A549 (cell line): ENCODE data around the gene COG7.

Experiments
- CHD2 ChIP-seq: fragments of 150-350 bp; IDR thresholded peaks from 2 replicates; pipeline ENCODE4 v1.6.1; 2014; ENCODE audit warnings: low read length; ENCODE audit not compliant: partially characterized antibody
- RNF2 ChIP-seq: fragments of 200-600 bp; sonication (generic); IDR thresholded peaks from 2 replicates; pipeline ENCODE4 v1.6.1; 2016; ENCODE audit warnings: low read depth, mild to moderate bottlenecking, antibody characterized with exemption, moderate library complexity, borderline replicate concordance

DNA sequence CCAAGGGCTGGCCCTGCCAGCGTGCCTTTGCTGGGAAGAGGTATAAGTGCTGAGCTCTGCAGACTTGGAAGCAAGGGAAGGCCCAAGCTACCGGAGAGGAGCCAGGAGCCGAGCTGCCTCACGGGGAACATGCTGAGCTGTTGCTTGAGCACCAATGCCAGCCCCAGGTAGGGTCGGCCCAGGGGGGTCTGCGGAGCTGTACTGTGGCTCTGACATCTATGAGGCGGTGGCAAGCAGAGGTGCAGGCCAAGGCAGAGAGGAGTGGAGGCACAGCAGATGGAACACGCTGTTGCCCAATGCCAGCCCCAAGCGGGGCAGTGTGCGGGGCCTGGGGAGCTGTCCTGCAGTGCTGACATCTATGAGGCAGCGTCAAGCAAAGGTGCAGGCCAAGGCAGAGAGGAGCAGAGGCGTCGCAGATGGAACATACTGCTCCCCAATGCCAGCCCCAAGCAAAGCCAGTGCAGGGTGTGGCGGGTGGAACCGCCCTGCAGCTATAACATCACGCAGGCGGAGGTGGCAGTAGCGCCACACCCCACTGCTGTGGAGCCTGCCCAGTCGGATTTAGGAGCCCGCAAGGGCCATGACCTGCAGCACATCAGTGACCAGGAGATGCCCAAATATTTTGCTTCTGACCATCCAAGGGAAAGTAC lies 47.3 kb upstream of the COG7 start:
- TF ChIP-seq RNF2 (no peak), CHD2 (no peak)
